LNCAP (cell line): Measurements from ENCODE around the gene GRHL3.

Experiments used
- CTCF ChIP-seq: fragments of 450-650 bp; IDR thresholded peaks from 2 replicates; pipeline ENCODE4 v1.5.1; 2017; ENCODE audit warnings: mild to moderate bottlenecking

Gene GRHL3

GRCh38 chr1:24319312-24319863 lies at the start of gene GRHL3:
Gene GRHL3 (plus strand): TSS chr1:24319357. CDS start chr1:24319552, 195 bp downstream.
- no peak for TF ChIP-seq CTCF

GRCh38 chr1:24275104-24275410 lies 44.1 kb upstream of the GRHL3 start:
- TF ChIP-seq CTCF, result no peak

GRCh38 chr1:24275510-24275909 lies 43.6 kb upstream of the GRHL3 start:
- no peak for TF ChIP-seq CTCF

GRCh38 chr1:24276791-24277190 lies 42.4 kb upstream of the GRHL3 start:
- TF ChIP-seq CTCF, result no peak

- no peak for TF ChIP-seq CTCF
Measured at GRCh38 chr1:24277420-24278169, 41.6 kb upstream of the GRHL3 start.

GRCh38 chr1:24278726-24279125 lies 40.4 kb upstream of the GRHL3 start:
- no peak for TF ChIP-seq CTCF

- no peak for TF ChIP-seq CTCF
Measured at GRCh38 chr1:24279590-24280232, 39.4 kb upstream of the GRHL3 start.
